AG09309 (cell line): Measurements from ENCODE around the gene AP1M2.

ENCODE experiments used
- DNase-seq: peaks from one replicate; pipeline ENCODE4 v3.0.0-alpha.2; 2010; ENCODE audit warnings: low read depth
- H3K4me3 ChIP-seq: 2 replicates; pipeline ENCODE4 v1.5.1; 2011; ENCODE audit warnings: mild to moderate bottlenecking, low read depth, low read length, moderate library complexity; ENCODE audit not compliant: control insufficient read depth
- TF ChIP-seq, protein P1 (sequence below): IDR thresholded peaks from 2 replicates; pipeline ENCODE4 v1.5.1; 2011; ENCODE audit warnings: mild to moderate bottlenecking, low read depth, low read length, inconsistent platforms; ENCODE audit not compliant: insufficient read depth, control insufficient read depth; ENCODE audit errors: missing control alignments

AP1M2 gene

DNA sequence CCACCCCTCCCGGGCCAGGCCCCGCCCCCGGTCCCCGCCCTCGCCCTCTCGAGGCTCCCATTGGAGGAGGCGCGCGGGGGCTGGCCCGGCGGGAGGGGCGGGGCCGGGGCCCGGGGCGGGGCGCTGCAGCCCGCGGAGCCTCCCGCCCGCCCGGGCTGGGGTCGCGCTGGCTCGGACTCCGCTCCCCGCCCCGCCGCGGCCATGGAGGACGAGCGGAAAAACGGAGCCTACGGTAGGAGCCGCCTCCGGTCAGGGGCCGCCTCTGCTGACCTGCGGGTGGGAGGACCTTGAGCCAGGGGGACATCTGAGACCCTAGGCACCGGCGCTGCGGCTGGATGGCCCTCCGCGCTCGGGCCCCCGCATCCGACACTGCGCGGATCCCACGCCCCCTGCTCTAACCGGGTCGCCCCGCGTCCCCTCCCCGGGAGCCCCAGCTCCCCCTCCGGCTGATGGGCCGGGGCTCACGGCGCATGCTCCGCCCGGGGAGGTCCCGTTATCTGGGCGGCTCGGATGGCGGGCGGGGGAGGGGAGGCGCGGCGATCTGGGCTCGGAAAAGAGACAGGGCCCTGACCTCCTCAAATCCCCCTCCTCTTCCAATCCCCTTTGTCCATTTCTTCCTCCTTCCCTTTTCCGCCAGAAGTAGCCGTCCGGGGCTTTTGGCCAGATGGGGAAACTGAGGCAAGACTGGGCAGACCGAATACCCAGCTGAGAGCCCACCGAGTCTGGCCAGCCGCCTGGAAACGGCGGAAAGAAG is 15.4 kb upstream of the AP1M2 start:
- DNase-seq = no peak
- TF ChIP-seq, protein P1, sequence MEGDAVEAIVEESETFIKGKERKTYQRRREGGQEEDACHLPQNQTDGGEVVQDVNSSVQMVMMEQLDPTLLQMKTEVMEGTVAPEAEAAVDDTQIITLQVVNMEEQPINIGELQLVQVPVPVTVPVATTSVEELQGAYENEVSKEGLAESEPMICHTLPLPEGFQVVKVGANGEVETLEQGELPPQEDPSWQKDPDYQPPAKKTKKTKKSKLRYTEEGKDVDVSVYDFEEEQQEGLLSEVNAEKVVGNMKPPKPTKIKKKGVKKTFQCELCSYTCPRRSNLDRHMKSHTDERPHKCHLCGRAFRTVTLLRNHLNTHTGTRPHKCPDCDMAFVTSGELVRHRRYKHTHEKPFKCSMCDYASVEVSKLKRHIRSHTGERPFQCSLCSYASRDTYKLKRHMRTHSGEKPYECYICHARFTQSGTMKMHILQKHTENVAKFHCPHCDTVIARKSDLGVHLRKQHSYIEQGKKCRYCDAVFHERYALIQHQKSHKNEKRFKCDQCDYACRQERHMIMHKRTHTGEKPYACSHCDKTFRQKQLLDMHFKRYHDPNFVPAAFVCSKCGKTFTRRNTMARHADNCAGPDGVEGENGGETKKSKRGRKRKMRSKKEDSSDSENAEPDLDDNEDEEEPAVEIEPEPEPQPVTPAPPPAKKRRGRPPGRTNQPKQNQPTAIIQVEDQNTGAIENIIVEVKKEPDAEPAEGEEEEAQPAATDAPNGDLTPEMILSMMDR = no peak
- peak overlapping the region; percentile 99 for H3K4me3 ChIP-seq

GRCh38 chr19:10601999-10602329 is 14.9 kb upstream of the AP1M2 start:
- no peak overlapping the region for H3K4me3 ChIP-seq
- no peak for DNase-seq
- TF ChIP-seq, protein P1 = no peak

GRCh38 chr19:10600149-10600548 is 13.0 kb upstream of the AP1M2 start:
- TF ChIP-seq, protein P1 = no peak
- H3K4me3 ChIP-seq = no peak overlapping the region
- no peak for DNase-seq

DNA sequence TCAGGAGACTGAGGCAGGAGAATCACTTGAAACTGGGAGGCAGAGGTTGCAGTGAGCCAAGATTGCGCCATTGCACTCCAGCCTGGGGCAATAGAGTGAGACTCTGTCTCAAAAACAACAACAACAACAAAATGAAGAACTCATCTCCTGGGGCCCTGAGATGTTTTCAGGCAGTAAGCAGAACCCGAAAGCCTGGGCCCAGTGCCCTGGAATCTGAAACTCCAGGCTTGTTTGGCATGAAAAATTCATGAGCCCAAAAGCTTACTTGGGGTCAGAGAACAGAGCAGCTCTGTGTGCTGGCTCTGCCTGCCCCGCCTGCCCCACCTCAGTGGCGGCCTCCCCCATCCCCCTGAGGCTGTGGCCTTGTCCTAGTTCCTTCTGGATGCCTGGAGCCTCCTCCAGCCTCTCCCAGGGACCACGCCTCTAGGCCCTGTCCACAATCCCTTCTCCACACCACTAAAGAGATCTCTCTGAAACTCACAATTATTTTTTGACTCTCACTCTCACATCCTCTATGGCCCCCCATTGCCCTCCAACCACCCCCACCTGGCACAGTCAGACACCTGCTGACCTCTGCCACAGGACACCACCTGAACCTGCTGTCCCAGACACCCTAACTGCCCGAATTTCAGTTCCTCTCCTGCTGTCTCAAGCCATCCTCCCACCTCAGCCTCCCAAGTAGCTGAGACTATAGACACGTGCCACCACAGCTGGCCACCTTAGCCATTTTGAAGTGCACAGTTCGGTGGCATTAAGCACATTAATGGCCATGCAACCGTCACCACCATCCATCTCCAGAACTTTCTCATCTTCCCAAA is 6.9 kb upstream of the AP1M2 start:
- DNase-seq = no peak

DNA sequence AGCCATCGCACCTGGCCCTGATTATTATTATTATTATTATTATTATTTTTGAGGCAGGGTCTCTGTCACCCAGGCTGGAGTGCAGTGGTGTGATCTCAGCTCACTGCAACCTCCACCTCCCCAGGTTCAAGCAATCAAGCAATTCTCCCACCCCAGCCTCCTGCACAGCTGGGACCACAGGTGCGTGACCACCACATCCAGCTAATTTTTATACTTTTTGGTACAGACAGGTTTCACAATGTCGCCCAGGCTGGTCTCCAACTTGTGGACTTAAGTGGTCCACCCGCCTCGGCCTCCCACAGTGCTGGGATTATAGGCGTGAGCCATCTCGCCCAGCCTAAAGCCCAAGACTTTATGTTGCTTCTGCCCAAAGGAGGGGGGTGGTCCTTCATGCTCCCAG is 6.0 kb upstream of the AP1M2 start:
- no peak overlapping the region for H3K4me3 ChIP-seq
- no peak for DNase-seq
- TF ChIP-seq, protein P1 = no peak

More for the DNA sequence above, 6.9 kb upstream of the AP1M2 start:
- no peak overlapping the region for H3K4me3 ChIP-seq
- TF ChIP-seq, protein P1 = no peak

- TF ChIP-seq, protein P1 = no peak
- no peak for DNase-seq
- no peak overlapping the region for H3K4me3 ChIP-seq
These were observed 683 bp upstream of the AP1M2 start for GRCh38 chr19:10587839-10588150.

GRCh38 chr19:10586396-10586795 is 716 bp downstream of the AP1M2 start:
- H3K4me3 ChIP-seq = no peak overlapping the region

More at GRCh38 chr19:10586396-10586795, 716 bp downstream of the AP1M2 start:
- no peak for DNase-seq
- TF ChIP-seq, protein P1 = no peak
